ENCODE measurements around the gene ADAMTS3. TPM values are rescaled to one million over a fixed set of nuclear protein-coding genes. Genes with fewer than 3 reads are reported as not detected.

ADAMTS3 gene
- total RNA-seq, 5 donors from 2014 or later (not counting 1 experiment from before 2014, with no cell fraction given) = not detected

- ChIA-PET POLR2A (no interaction called here), CTCF (no interaction called here)
- H3K4me3 Mint-ChIP-seq = no peak overlapping the region
- H3K27ac ChIP-seq (ENCODE audit: low read length) = no peak overlapping the region
- no peaks in the 10 kb centered on the region for H3K27me3 Mint-ChIP-seq
- H3K4me3 ChIP-seq (ENCODE audit: control insufficient read depth in 1 of 2, extremely low read depth in 1 of 2, low read length in 1 of 2) = no peak overlapping the region
- ATAC-seq (replicated peaks in 1 of 4) (no peak), DNase-seq (no peak)
- no peaks in the 10 kb centered on the region for H3K36me3 ChIP-seq (ENCODE audit: control insufficient read depth in 2 of 2, extremely low read depth in 1 of 2, insufficient read depth in 1 of 2, low read length in 1 of 2)
- no peaks in the 10 kb centered on the region for H3K36me3 Mint-ChIP-seq
- no peaks in the 10 kb centered on the region for H3K27me3 ChIP-seq (replicated peaks in 1 of 2; ENCODE audit: control insufficient read depth in 2 of 2, extremely low read depth in 1 of 2, insufficient read depth in 2 of 2, low read length in 1 of 2)
- H3K27ac Mint-ChIP-seq = no peak overlapping the region
- no peaks in the 10 kb centered on the region for H3K9me3 ChIP-seq
- no peaks in the 10 kb centered on the region for H3K4me1 Mint-ChIP-seq
- no CpG with 5 or more reads among the region's 3 CpGs for WGBS (ENCODE audit: insufficient coverage)
- no peaks in the 10 kb centered on the region for H3K4me1 ChIP-seq (ENCODE audit: control insufficient read depth in 1 of 2, extremely low read depth in 1 of 2, insufficient read depth in 2 of 2, low read length in 2 of 2)
- H3K9me3 Mint-ChIP-seq = peaks cover 0 to 11% (median 8%) of the 10 kb centered on the region in 3 donors
Measured at GRCh38 chr4:72274251-72274650, 294.8 kb downstream of the ADAMTS3 start.

- 38% methylated on average over 1 of the region's 1 CpG for WGBS (ENCODE audit: insufficient coverage)
- H3K27ac Mint-ChIP-seq = no peak overlapping the region
- no peaks in the 10 kb centered on the region for H3K27me3 Mint-ChIP-seq
- H3K4me3 Mint-ChIP-seq = no peak overlapping the region
- peaks cover 0 to 6% (median 0%) of the 10 kb centered on the region in 3 donors for H3K9me3 Mint-ChIP-seq
- POLR2A ChIA-PET = no interaction called here
- DNase-seq (no peak), ATAC-seq (replicated peaks in 1 of 4) (no peak)
- Histone ChIP-seq H3K27ac (ENCODE audit: low read length) (no peak overlapping the region), H3K27me3 (replicated peaks in 1 of 2; ENCODE audit: control insufficient read depth in 2 of 2, extremely low read depth in 1 of 2, insufficient read depth in 2 of 2, low read length in 1 of 2) (no peaks in the 10 kb centered on the region), H3K4me1 (ENCODE audit: control insufficient read depth in 1 of 2, extremely low read depth in 1 of 2, insufficient read depth in 2 of 2, low read length in 2 of 2) (no peaks in the 10 kb centered on the region), H3K36me3 (ENCODE audit: control insufficient read depth in 2 of 2, extremely low read depth in 1 of 2, insufficient read depth in 1 of 2, low read length in 1 of 2) (no peaks in the 10 kb centered on the region), H3K9me3 (no peaks in the 10 kb centered on the region), H3K4me3 (ENCODE audit: control insufficient read depth in 1 of 2, extremely low read depth in 1 of 2, low read length in 1 of 2) (no peak overlapping the region)
- no peaks in the 10 kb centered on the region for H3K4me1 Mint-ChIP-seq
- H3K36me3 Mint-ChIP-seq = no peaks in the 10 kb centered on the region
- CTCF ChIA-PET = no interaction called here
Measured at GRCh38 chr4:72255269-72255668, 313.8 kb downstream of the ADAMTS3 start.

GRCh38 chr4:72243641-72244040, 325.4 kb downstream of the ADAMTS3 start:
- Mint-ChIP-seq H3K9me3 (no peaks in the 10 kb centered on the region), H3K27ac (no peak overlapping the region), H3K36me3 (no peaks in the 10 kb centered on the region), H3K4me3 (no peak overlapping the region), H3K27me3 (no peaks in the 10 kb centered on the region), H3K4me1 (no peaks in the 10 kb centered on the region)
- H3K4me3 ChIP-seq (ENCODE audit: control insufficient read depth in 1 of 2, extremely low read depth in 1 of 2, low read length in 1 of 2) = no peak overlapping the region
- H3K4me1 ChIP-seq (ENCODE audit: control insufficient read depth in 1 of 2, extremely low read depth in 1 of 2, insufficient read depth in 2 of 2, low read length in 2 of 2) = no peaks in the 10 kb centered on the region
- no peak overlapping the region for H3K27ac ChIP-seq (ENCODE audit: low read length)
- CTCF ChIA-PET = no interaction called here
- ATAC-seq (replicated peaks in 1 of 4) (no peak), DNase-seq (no peak)
- no peaks in the 10 kb centered on the region for H3K36me3 ChIP-seq (ENCODE audit: control insufficient read depth in 2 of 2, extremely low read depth in 1 of 2, insufficient read depth in 1 of 2, low read length in 1 of 2)
- WGBS (ENCODE audit: insufficient coverage) = no CpG with 5 or more reads among the region's 3 CpGs
- H3K27me3 ChIP-seq (replicated peaks in 1 of 2; ENCODE audit: control insufficient read depth in 2 of 2, extremely low read depth in 1 of 2, insufficient read depth in 2 of 2, low read length in 1 of 2) = no peaks in the 10 kb centered on the region
- no peaks in the 10 kb centered on the region for H3K9me3 ChIP-seq
- POLR2A ChIA-PET = no interaction called here

GRCh38 chr4:72239487-72240116, 329.4 kb downstream of the ADAMTS3 start:
- Histone ChIP-seq H3K27me3 (replicated peaks in 1 of 2; ENCODE audit: control insufficient read depth in 2 of 2, extremely low read depth in 1 of 2, insufficient read depth in 2 of 2, low read length in 1 of 2) (no peaks in the 10 kb centered on the region), H3K4me3 (ENCODE audit: control insufficient read depth in 1 of 2, extremely low read depth in 1 of 2, low read length in 1 of 2) (no peak overlapping the region), H3K27ac (ENCODE audit: low read length) (no peak overlapping the region), H3K4me1 (ENCODE audit: control insufficient read depth in 1 of 2, extremely low read depth in 1 of 2, insufficient read depth in 2 of 2, low read length in 2 of 2) (no peaks in the 10 kb centered on the region), H3K36me3 (ENCODE audit: control insufficient read depth in 2 of 2, extremely low read depth in 1 of 2, insufficient read depth in 1 of 2, low read length in 1 of 2) (no peaks in the 10 kb centered on the region), H3K9me3 (no peaks in the 10 kb centered on the region)
- H3K4me1 Mint-ChIP-seq = no peaks in the 10 kb centered on the region
- CTCF ChIA-PET = no interaction called here
- peaks cover 0 to 6% (median 0%) of the 10 kb centered on the region in 3 donors for H3K9me3 Mint-ChIP-seq
- no peaks in the 10 kb centered on the region for H3K27me3 Mint-ChIP-seq
- DNase-seq (no peak), ATAC-seq (replicated peaks in 1 of 4) (no peak)
- H3K4me3 Mint-ChIP-seq = no peak overlapping the region
- H3K27ac Mint-ChIP-seq = no peak overlapping the region
- H3K36me3 Mint-ChIP-seq = no peaks in the 10 kb centered on the region
- POLR2A ChIA-PET = no interaction called here

Data from T-cell (primary cell).